IMR-90 (cell line): ENCODE data around the gene OR56B1.

ENCODE experiments used
- CTCF ChIP-seq: conservative IDR thresholded peaks from 2 replicates; pipeline ENCODE4 v1.5.1; 2012; ENCODE audit warnings: mild to moderate bottlenecking, low read depth, low read length, improper control_type of control experiment
- MAFK ChIP-seq: IDR thresholded peaks from 2 replicates; pipeline ENCODE4 v1.6.1; 2012; ENCODE audit warnings: low read depth, low read length, improper control_type of control experiment
- POLR2A ChIP-seq: IDR thresholded peaks from 2 replicates; pipeline ENCODE4 v1.6.1; 2012; ENCODE audit warnings: mild to moderate bottlenecking, low read depth, low read length

- TF ChIP-seq MAFK (no peak), CTCF (no peak), POLR2A (no peak)
Observed at GRCh38 chr11:5703741-5704536, 32.3 kb upstream of the OR56B1 start.
